ENCODE results near the gene ATP5F1C. TPM values are rescaled to one million over a fixed set of nuclear protein-coding genes. Genes with fewer than 3 reads are reported as not detected.
"Not testable (repeated sequence)": the region's sequence is repeated elsewhere in the genome, so short reads cannot be mapped to it uniquely, and the experiment has no call there.

Gene ATP5F1C
- polyA plus RNA-seq, 3 donors = 264 to 320 (median 266) TPM

DNA sequence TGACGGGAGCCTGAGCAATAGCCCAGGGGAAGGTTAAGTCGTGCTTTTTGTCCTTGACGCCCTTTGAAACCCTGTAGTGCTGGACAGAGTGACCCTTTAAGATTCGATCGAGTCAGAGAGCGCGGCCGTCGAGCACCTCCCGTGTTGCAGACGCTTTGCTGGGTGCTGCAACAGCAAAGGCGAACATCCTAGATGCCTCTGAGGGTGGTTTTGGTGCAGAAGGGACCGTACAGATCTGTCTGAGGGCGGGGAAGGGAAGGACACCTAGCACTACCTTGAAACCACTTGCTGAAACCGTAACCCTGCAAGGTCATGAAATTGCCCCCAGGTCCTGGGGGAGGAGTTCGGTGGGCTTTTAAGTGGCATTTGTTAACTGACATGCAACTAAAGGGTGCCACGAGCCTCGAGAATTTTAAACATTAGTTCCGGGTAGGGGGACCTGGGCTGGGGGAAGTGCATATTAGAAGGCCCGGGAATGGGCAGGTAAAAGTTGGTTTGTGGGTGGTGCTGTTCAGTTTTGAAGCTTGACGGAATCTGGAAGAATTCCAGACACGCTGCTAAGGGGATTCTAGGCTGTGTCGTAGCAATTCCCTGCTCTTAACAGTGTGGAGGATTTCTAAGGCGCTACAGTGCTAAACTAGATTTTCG, 786 bp downstream of the ATP5F1C start:
- WGBS, 3 donors = 1 to 4% (median 3%) methylated on average over 25 of the region's 25 CpGs
- no peak overlapping the region for H3K27ac ChIP-seq (ENCODE audit: low read depth, low read length)

DNA sequence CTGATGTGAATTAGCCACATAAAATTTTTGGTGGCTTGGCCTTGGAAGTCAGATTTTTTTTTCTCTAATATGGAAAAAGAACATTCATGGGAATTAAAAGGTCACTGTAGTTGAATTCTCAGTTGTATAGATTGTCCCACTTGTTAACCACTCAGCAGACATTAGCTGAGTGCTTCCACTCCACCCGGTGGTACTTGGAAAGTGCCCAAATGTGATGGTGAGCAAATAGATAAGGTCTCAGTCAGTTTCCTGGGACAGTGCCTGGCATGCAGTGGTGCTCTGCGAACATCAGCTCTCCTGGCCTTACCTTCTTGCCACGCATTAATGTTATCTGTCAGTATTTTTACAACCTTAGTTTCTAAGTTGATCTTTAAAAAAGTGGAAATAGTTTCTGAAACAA, 1.4 kb downstream of the ATP5F1C start:
- WGBS, 3 donors = 17 to 40% (median 39%) methylated on average over 3 of the region's 3 CpGs
- H3K27ac ChIP-seq (ENCODE audit: low read depth, low read length) = no peak overlapping the region

DNA sequence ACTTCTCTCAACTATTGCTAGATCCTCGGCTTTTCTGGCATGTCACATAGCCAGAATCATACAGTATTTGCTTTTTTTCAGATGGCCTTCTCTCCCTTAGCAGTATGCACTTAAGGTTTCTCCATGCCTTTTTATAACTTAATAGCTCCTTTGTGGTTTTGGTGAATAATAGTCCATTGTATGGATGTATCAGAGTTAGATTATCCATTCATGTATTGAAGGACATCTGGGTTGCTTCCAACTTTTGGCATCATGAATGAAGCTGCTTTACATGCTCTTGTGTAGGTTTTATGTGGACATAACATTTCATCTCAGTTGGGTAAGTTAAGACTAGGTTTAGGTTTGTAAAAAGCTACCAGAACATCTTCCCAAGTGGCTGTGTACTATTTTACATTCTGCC, 4.6 kb downstream of the ATP5F1C start:
- WGBS, 3 donors = 34 to 85% (median 81%) methylated on average over 1 of the region's 1 CpG
- H3K27ac ChIP-seq (ENCODE audit: low read depth, low read length) = no peak overlapping the region

DNA sequence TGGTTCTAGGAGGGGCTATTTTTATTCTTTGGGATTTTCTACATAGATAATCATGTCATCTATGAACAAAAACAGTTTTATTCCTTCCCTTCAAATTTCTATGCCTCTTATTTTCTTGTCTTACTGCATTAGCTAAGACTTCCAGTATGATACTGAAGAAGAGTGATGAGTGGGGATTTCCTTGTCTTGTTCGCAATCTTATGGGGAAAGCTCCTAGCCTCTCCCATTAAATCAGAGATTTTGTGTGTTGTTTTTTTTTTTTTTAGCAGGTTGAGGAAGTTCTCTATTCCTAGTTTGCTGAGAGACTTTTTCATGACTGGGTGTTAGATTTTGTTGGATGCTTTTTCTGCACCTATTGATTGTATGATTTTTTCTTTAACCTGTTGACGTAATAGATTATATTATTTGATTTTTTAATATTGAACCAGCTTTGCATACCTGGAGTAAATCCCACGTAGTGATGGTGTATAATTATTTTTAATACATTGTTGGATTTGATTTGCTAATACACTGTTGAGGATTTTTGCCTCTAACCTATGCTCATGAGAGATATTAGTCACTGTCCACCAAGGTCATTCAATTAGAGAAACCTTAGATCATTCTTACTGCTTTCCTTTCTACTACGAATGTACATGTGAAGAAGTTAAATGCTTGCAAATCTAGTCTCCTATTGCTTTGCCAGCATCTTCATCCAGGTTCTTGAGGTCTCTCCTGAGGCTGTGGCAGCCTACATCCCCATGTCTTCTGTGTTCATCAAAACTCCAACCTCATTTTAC, 6.5 kb downstream of the ATP5F1C start:
- H3K27ac ChIP-seq (ENCODE audit: low read depth, low read length) = no peak overlapping the region
- 50 to 86% (median 84%) methylated on average over 4 of the region's 4 CpGs for WGBS, 3 donors

DNA sequence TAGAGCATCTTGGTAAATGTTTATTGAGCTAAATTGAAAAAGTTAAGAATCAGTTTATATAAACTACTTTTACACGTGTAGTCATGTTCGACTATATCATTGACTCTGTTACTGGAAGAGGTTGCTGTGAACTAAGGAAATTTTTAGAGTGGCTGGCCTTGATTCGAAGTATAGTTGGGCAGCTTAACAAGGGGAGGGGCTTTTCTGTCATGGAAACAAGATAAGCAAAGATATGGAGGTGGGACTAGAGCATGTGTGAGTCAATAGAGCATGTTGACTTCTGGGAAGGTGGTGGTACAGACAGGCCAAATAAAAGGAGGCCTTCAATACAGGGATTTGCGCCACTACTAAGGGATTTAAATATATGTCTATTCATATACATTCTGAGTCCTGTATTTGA, 7.6 kb downstream of the ATP5F1C start:
- WGBS, 3 donors = 22 to 76% (median 75%) methylated on average over 4 of the region's 4 CpGs
- H3K27ac ChIP-seq (ENCODE audit: low read depth, low read length) = no peak overlapping the region

DNA sequence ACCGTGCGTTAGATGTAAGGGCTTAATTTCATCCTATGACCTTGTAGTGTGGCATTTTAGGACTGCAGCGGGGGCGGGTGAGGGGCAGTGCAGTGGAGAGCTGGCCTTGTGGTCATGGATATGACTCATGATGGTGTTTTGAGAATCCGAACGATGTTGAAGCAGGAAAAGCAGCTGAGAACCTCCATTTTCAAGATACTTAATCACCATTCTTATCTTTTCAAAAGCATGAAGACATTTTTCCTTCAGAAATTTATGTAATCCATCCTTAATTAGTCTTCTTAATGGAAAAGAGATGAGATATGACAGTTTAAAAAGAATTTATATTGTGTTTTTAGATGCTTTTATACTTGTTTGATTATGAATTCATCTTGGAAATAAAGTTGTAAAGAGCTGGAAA, 9.6 kb downstream of the ATP5F1C start:
- 58 to 72% (median 70%) methylated on average over 6 of the region's 6 CpGs for WGBS, 3 donors
- H3K27ac ChIP-seq (ENCODE audit: low read depth, low read length) = no peak overlapping the region

DNA sequence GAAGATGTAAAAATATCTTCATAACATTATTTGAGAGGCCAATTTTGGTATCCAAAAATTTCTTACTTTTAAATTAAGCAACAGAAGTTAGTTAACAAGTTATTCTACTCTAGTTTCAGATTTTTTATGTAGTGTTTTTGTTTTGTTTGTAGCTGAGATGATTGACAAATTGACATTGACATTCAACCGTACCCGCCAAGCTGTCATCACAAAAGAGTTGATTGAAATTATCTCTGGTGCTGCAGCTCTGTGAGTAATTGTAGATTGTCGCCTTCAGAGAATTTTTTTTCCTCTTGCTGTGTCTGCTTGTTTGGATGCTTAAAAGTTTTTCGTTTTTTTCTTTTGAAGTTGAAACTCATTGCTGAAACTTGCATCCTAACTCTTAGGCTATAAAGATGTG, 14.6 kb downstream of the ATP5F1C start:
- WGBS, 3 donors = 90 to 95% (median 91%) methylated on average over 4 of the region's 4 CpGs

DNA sequence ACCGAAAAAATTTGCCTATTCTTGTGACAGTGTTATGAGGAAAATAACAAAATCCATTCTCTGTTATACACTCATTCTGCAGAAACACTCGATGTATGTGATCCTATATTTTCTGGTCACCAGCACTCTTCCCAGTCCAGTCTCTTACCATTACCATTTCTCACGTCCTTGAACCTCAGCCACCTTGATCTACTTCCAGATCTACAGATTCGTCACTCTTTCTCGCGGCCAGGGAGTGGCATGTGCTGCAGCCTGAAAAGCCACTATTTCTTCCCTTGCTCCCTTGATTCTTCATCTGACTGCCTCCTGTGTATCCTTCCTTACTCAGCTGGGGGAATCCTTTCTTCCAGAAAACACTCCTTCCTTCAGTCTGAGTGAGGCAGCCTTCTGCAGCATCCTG, 16.2 kb downstream of the ATP5F1C start:
- 55 to 97% (median 95%) methylated on average over 6 of the region's 6 CpGs for WGBS, 3 donors
- no peak overlapping the region for H3K27ac ChIP-seq (ENCODE audit: low read depth, low read length)

More for the DNA sequence above, 14.6 kb downstream of the ATP5F1C start:
- H3K27ac ChIP-seq (ENCODE audit: low read depth, low read length) = no peak overlapping the region

DNA sequence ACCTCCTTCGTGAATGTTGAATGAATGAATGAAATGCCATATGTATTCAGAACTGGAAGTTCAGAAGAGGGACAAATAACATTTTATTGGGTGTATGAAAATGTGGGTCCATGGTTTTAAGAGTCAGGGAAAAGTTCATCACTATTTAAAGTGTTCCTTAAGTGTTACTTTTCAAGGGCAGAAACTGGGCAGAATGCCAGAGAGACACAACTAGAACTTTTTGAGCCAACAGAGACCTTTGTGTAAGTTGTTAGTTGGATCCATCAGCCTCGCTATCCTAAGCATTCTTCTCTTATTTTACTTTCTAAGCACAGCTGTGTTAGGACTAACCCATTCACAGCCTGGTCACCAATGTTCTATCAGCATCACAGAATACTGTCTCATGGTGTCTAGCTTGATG, 16.8 kb downstream of the ATP5F1C start:
- 43 to 76% (median 72%) methylated on average over 2 of the region's 2 CpGs for WGBS, 3 donors
- no peak overlapping the region for H3K27ac ChIP-seq (ENCODE audit: low read depth, low read length)

DNA sequence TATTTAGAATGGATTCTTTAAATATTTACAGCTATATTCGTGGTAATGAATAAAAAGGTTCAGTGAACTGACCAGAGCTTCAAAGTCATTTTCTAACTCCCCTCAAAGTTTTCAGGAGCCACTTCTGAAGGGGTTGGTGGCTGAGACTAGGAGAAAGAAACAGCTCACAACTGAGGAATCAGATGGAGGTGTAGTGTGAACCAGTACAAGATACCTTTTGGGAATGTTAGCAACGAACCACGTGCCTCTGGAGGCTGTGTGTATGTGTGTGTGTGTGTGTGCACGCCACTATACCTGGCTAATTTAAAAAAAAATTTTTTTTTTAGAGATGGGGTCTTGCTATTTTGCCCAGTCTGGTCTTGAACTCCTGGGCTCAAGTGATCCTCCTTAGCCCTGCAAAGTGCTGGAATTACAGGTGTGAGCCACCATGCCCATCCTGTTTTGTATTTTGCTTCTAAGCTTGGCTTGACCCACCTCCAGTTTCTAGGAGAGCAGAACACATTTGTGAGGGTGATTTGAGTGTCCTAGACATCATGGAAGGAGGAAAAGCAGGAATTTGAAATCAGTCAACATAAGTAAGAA, 20.8 kb downstream of the ATP5F1C start:
- WGBS, 3 donors = 78 to 80% (median 79%) methylated on average over 4 of the region's 4 CpGs
- H3K27ac ChIP-seq (ENCODE audit: low read depth, low read length) = no peak overlapping the region

DNA sequence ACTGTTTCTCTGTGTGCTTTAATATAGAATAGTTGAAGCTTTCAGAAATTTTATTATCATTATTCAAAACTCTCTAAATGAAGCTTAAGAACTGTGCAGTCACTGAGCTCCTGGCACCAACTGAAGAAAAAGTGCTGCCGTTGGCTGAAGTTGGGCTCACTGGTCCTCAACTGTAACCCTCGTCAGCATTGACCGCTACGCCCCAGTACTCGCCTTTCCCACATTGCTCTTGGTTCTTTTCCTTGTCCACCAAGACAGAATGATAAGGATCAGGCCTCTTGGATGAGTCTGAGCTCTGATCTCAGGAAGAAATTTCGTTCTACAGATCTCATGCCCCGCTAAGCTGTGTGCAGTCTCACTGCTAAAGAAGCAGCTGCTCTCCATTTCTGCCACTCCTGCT, 22.5 kb downstream of the ATP5F1C start:
- 75 to 84% (median 81%) methylated on average over 7 of the region's 7 CpGs for WGBS, 3 donors
- no peak overlapping the region for H3K27ac ChIP-seq (ENCODE audit: low read depth, low read length)

DNA sequence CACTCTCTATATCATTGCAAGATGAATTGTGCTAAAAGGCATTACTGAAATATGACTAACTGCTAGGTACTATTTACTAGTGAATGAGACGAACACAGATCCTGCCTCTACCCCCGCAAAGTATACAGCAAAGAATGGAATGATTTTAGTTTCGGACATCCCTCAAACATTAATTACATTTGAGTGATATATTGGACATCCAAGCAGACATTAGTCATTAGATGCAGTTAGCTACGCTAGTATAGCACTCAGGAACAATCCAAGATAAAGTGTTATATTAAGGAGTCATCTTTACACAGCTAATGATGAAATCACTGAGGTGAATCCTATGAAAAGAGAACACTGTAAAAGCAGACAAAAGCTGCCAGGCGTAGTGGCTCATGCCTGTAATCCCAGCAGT, 23.0 kb downstream of the ATP5F1C start:
- 78 to 84% (median 83%) methylated on average over 5 of the region's 5 CpGs for WGBS, 3 donors
- no peak overlapping the region for H3K27ac ChIP-seq (ENCODE audit: low read depth, low read length)

DNA sequence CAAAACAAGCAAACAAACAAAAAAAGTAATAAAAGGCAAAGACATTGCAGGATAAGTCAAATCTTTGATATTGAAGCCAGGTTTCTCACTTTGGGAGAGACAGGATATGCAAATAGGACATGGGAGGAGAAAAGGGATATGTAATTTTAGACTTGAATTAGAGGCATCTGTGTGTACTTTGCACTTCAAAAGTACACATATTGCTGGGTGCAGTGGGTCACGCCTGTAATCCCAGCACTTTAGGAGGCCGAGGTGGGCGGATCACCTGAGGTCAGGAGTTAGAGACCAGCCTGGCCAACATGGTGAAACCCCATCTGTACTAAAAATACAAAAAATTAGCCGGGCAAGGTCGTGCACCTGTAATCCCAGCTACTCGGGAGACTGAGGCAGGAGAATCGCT, 23.8 kb downstream of the ATP5F1C start:
- WGBS, 3 donors = 49 to 80% (median 72%) methylated on average over 7 of the region's 7 CpGs
- not testable (repeated sequence) for H3K27ac ChIP-seq (ENCODE audit: low read depth, low read length)

DNA sequence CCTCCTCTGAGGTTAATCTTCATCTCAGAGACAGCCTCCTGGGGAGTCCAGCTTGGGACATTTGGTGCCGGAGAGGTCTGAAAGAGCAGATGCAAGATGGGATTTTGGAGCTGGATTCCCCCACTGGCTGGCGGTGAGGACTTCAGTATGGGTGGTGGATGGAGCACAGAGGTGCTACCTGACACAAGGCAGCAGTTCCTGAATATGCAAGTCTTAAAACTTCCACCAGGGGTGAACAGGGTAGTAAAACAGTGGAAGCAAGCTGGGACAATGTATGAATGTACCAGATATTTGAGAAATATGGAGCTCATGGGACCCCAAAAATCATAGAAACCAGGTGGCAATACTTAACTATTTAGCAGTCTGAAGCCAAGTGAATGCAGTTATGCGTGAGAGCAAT, 25.5 kb downstream of the ATP5F1C start:
- 71 to 89% (median 85%) methylated on average over 3 of the region's 3 CpGs for WGBS, 3 donors
- no peak overlapping the region for H3K27ac ChIP-seq (ENCODE audit: low read depth, low read length)

DNA sequence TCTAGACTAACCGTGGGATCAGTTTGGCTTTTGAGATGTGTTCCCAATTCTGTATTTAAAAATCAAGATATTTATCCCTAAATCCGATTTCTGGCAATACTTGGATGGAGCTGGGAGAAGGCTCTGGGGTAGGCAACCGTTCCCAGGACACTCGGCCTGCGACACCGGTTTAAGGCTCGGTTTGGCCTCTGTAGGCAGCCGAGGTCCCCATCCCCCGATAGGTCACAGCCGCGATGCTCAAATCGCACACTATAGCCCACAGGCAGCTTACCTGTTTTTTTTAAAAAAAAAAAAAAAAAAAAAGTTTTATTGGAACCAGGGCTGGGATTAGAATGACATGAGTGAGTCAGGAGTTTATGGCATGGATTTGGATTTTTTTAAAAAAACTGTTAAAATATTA, 29.6 kb downstream of the ATP5F1C start:
- WGBS, 3 donors = 5 to 27% (median 16%) methylated on average over 12 of the region's 12 CpGs

DNA sequence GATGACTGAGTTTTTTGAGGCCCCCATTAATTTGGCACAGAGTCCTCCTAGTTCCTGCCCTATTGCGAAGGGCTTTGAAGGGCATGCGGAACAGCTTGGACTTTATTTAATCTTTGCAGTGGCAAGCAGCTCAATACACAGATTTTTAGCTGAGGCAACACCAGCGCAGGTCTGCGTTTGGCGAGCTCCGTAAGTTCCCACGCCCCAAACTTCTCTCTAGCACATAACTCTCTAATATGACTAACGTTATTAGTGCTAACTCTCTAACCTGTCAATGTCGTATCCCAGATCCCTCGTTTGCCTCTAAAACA, 30.0 kb downstream of the ATP5F1C start:
- 0 to 1% (median 0%) methylated on average over 10 of the region's 10 CpGs for WGBS, 3 donors
- H3K27ac ChIP-seq (ENCODE audit: low read depth, low read length) = no peak overlapping the region

More for the DNA sequence above, 29.6 kb downstream of the ATP5F1C start:
- H3K27ac ChIP-seq (ENCODE audit: low read depth, low read length) = no peak overlapping the region

DNA sequence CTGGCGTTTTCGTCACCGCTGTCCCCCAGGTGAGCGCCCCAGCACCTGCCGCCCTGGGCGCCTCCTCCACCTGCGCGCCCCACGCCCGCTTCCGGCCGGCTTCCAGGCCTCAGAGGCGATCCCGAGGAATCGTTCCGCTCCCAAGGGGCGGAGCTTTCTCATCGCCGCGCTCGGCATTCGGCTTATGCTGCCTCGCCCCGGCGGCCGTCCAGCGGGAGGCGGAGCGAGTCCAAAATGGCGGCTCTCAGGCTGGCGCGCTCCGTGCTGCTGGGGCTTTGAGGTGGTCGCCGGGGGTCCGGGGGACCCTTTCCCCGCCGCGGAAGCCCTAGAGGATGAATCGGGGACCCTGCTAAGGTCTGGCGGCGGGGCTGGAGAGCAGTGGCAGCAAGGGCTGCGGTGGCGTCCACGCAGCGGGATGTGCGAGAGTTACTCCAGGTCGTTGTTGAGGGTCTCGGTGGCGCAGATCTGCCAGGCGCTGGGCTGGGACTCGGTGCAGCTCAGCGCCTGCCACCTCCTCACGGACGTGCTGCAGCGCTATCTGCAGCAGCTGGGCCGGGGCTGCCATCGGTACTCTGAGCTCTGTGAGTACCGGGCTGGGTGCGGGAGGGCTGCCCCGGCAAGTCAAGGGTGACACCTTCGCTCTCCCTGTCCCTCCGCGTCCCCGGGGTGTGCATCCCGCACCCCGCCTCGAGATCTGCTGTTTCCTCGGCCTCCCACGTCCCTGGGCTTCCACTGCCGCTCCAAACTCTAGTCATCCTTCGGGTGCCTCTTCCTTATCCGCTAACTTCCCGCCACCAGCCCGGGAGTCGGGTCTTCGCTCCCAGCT, 30.5 kb downstream of the ATP5F1C start, which contains the start of gene TAF3:
TAF3 (plus strand) TSS at position 211 of the 826 bp plus-strand sequence; CDS start at position 416, 205 bp downstream.
- H3K27ac ChIP-seq (ENCODE audit: low read depth, low read length) = no peak within 1 kb of the TSS
- WGBS, 3 donors = 0 to 1% (median 1%) methylated on average over 72 to 77 of the region's 77 CpGs

DNA sequence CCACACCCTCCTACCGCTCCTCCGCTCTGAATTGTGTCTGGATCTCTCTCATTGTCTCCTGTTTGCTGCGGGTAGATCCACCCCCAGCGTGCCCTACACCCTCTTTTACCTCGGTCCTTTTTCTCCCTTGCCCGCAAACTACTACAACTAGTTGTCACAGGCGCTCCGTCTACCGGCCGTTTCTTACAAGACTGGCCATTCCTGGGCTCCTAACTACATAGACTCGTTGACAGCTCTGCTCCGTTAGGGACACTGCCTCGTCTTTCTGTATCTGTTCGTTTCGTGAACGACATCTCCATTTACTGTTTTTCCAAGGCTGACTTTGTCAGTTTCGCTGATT, 31.1 kb downstream of the ATP5F1C start:
- 0 to 1% (median 0%) methylated on average over 17 of the region's 17 CpGs for WGBS, 3 donors

DNA sequence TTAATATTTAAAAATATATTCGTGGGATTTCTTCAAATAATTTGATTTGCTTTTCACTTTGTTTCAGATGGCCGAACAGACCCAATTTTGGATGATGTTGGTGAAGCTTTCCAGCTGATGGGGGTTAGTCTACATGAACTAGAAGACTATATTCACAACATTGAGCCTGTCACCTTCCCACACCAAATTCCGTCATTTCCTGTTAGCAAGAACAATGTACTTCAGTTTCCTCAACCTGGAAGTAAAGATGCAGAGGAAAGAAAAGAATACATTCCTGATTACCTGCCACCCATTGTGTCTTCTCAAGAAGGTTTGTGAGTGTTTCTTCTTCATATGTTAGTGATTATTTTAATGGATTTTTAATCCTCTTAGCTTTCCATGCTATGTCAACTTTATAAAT, 36.3 kb downstream of the ATP5F1C start:
- WGBS, 3 donors = 84 to 88% (median 85%) methylated on average over 3 of the region's 3 CpGs
- H3K27ac ChIP-seq (ENCODE audit: low read depth, low read length) = no peak overlapping the region

More for the DNA sequence above, 31.1 kb downstream of the ATP5F1C start:
- no peak overlapping the region for H3K27ac ChIP-seq (ENCODE audit: low read depth, low read length)

All from adipose tissue (tissue), 3 donors.